ENCODE results near the gene FLAD1. TPM values are rescaled to one million over a fixed set of nuclear protein-coding genes. Genes with fewer than 3 reads are reported as not detected.

The FLAD1 gene
- total and polyA plus RNA-seq, 2 of the 8 experiments (the other 6 are each of a cell fraction or from before 2014, with no cell fraction given) = 104 to 143 TPM

DNA sequence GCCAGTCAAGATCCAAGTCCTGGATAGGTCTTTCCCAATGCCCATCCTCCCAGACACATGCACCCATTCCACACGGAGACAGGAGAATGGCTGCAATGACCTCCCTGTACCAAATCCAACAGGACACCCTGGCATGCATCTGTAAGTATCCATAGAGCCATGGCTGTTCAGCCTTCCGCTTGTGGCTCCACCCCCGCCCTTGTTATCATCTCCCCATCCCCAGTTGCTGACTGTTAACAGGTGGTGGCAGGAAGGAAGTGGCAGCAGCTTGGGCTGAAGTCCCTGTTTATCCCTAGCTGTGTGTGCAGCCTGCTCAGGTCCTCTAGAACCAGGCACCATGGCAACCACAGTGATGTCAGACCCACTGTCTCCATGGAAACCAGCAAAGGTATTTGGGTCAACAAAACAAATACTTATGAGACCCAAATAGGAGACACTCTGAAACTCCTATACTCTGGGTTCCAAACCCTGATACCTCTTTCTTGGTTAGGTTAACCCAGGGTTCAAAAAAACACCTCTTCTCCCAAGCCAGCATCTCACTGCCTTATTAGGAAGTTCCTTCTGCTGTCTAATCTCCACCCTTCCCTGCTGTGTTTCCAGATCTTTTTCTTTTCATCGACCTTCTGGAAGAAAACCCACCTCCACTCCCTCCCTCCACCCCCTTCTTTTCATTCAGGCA is 28.0 kb upstream of the FLAD1 start:
- H2BK5ac ChIP-seq (ENCODE audit: low read depth, low read length) = 0 out of 2 replicates have a peak overlapping the region, but pooled peaks have one; percentile 48
- H3K14ac ChIP-seq (ENCODE audit: insufficient read length) = no peak overlapping the region
- peaks cover 1 to 10% of the 10 kb centered on the region in 2 experiments for H4K20me1 ChIP-seq (replicated peaks in 1 of 2; ENCODE audit: control insufficient read depth in 1 of 2, insufficient read depth in 2 of 2, low read length in 2 of 2)
- 0 out of 2 replicates have a peak overlapping the region, but pooled peaks have one; percentile 10 for H3K18ac ChIP-seq (ENCODE audit: extremely low read depth, low read length)
- no peak overlapping the region for H3K23ac ChIP-seq (ENCODE audit: insufficient read length)
- H3K9ac ChIP-seq (replicated peaks in 1 of 4; ENCODE audit: extremely low read depth in 1 of 4, low read depth in 3 of 4, low read length in 3 of 4) = peak overlapping the region in 3 of 4 experiments; percentile 38 to 87 (median 82); a peak in 5 of 7 replicates
- peaks cover 5% of the 10 kb centered on the region for H3K23me2 ChIP-seq (ENCODE audit: low read depth, low read length)
- WGBS, 2 experiments (ENCODE audit: extremely low coverage in 1 of 2, insufficient coverage in 1 of 2, insufficient read length in 1 of 2, insufficient replicate concordance in 2 of 2, low coverage in 1 of 2, low lambda C conversion rate in 2 of 2, missing lambda C conversion rate in 1 of 2) = 49% methylated on average over 4 of the region's 4 CpGs; no CpG with 5 or more reads in 1 of the 2 experiments
- no peak overlapping the region for H3K56ac ChIP-seq (replicated peaks; ENCODE audit: insufficient read length, low read depth, low read length)
- DNase-seq (ENCODE audit: low read depth in 1 of 2, low spot score in 2 of 2) (no peak), FAIRE-seq (no peak)
- H2BK20ac ChIP-seq (ENCODE audit: low read length) = no peak overlapping the region
- CTCF ChIA-PET (ENCODE audit: partially characterized antibody) = interaction anchor here (0.8 to 9.8 kb wide), 22 partner anchors 9 to 409 kb away, joined by 3 to 132 read pairs (median 4); partner anchors contain the start of genes FLAD1, LENEP, PMVK and SHC1
- H3K9me3 ChIP-seq (ENCODE audit: insufficient read depth in 2 of 2, low read depth in 1 of 2, low read length in 1 of 2) = no peaks in the 10 kb centered on the region
- H2BK12ac ChIP-seq (ENCODE audit: low read depth, low read length) = peak overlapping the region; percentile 69; the same call in 1 of the 2 replicates
- H3K4me2 ChIP-seq (ENCODE audit: insufficient read depth in 1 of 2, low read depth in 2 of 2, low read length in 2 of 2) = peak overlapping the region; percentile 92 to 93
- H4K91ac ChIP-seq (replicated peaks; ENCODE audit: insufficient read length, low read length) = no peak overlapping the region
- no peak overlapping the region; the same call in 1 of the 2 replicates for H2AK5ac ChIP-seq (ENCODE audit: low read depth, low read length)
- no peaks in the 10 kb centered on the region; a peak in 2 of 7 replicates for H3K27me3 ChIP-seq (replicated peaks in 1 of 4; ENCODE audit: control insufficient read depth in 3 of 4, extremely low read depth in 1 of 4, insufficient read depth in 3 of 4, low read length in 3 of 4)
- no peak overlapping the region for H2BK120ac ChIP-seq (replicated peaks; ENCODE audit: low read depth, low read length)
- H3K27ac ChIP-seq (ENCODE audit: low read depth, low read length) = peak overlapping the region; percentile 95
- peaks cover 0 to 8% of the 10 kb centered on the region in 2 experiments; a peak in 2 of 4 replicates for H3K79me2 ChIP-seq (ENCODE audit: control insufficient read depth in 1 of 2, insufficient read depth in 2 of 2, low read length in 2 of 2)
- 0 out of 2 replicates have a peak, but pooled peaks cover 6% of the 10 kb centered on the region for H3K79me1 ChIP-seq (ENCODE audit: low read depth, low read length)
- H2AFZ ChIP-seq (ENCODE audit: low read length) = no peak overlapping the region
- POLR2A ChIA-PET (ENCODE audit: partially characterized antibody) = interaction anchor here (0.7 to 18.6 kb wide), 13 partner anchors 8 to 241 kb away, joined by 3 to 662 read pairs (median 5); partner anchors contain the start of genes ADAM15, CKS1B, EFNA4 and FLAD1
- peaks cover 3 to 8% (median 5%) of the 10 kb centered on the region in 4 experiments; a peak in 5 of 8 replicates for H3K36me3 ChIP-seq (ENCODE audit: control insufficient read depth in 2 of 4, insufficient read depth in 4 of 4, low read length in 3 of 4)
- H3K4me1 ChIP-seq (replicated peaks in 1 of 4; ENCODE audit: control insufficient read depth in 3 of 4, insufficient read depth in 4 of 4, low read length in 3 of 4) = peaks cover 0 to 28% (median 8%) of the 10 kb centered on the region in 4 experiments; a peak in 6 of 7 replicates
- H4K8ac ChIP-seq (ENCODE audit: extremely low read depth, insufficient read depth, low read length) = no peak overlapping the region
- H3K4ac ChIP-seq (replicated peaks; ENCODE audit: insufficient read length, low read depth, low read length) = no peak overlapping the region
- H4K5ac ChIP-seq (ENCODE audit: insufficient read length, low read depth, low read length) = no peak overlapping the region
- peak overlapping the region; percentile 60 to 77 (median 66); a peak in 7 of 8 replicates for H3K4me3 ChIP-seq (ENCODE audit: extremely low read depth in 1 of 4, insufficient read depth in 2 of 4, low read depth in 3 of 4, low read length in 4 of 4)
- H2BK15ac ChIP-seq (ENCODE audit: low read length) = no peak overlapping the region
- TF ChIP-seq CHD1 (IDR thresholded peaks at IDR 0.05; ENCODE audit: low read depth, low read length) (no peak), EZH2 (IDR thresholded peaks at IDR 0.05; ENCODE audit: low read depth, low read length, severe bottlenecking) (no peak), RFX5 (IDR thresholded peaks at IDR 0.05; ENCODE audit: borderline replicate concordance, low read depth, low read length) (no peak), POU5F1 (IDR thresholded peaks at IDR 0.05; ENCODE audit: low read depth, low read length) (no peak), RNF2 (IDR thresholded peaks at IDR 0.05; ENCODE audit: borderline replicate concordance, low read depth, low read length, missing control alignments, poor library complexity, severe bottlenecking) (no peak), CBX5 (IDR thresholded peaks at IDR 0.05; ENCODE audit: low read depth, low read length) (no peak), TAF1 (IDR thresholded peaks at IDR 0.05; ENCODE audit: low read depth, low read length) (no peak), GABPA (IDR thresholded peaks at IDR 0.05; ENCODE audit: borderline replicate concordance, insufficient read depth, low read length) (no peak)
- TF ChIP-seq, protein P1, sequence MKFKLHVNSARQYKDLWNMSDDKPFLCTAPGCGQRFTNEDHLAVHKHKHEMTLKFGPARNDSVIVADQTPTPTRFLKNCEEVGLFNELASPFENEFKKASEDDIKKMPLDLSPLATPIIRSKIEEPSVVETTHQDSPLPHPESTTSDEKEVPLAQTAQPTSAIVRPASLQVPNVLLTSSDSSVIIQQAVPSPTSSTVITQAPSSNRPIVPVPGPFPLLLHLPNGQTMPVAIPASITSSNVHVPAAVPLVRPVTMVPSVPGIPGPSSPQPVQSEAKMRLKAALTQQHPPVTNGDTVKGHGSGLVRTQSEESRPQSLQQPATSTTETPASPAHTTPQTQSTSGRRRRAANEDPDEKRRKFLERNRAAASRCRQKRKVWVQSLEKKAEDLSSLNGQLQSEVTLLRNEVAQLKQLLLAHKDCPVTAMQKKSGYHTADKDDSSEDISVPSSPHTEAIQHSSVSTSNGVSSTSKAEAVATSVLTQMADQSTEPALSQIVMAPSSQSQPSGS (IDR thresholded peaks at IDR 0.05; ENCODE audit: low read length) = no peak

Data from H1 (cell line).